Heart left ventricle (tissue), 16 donors: ENCODE measurements around the gene DCAKD. TPM values are rescaled to one million over a fixed set of nuclear protein-coding genes. Genes with fewer than 3 reads are reported as not detected.
"Not testable (repeated sequence)": the region's sequence is repeated elsewhere in the genome, so short reads cannot be mapped to it uniquely, and the experiment has no call there.

Source experiments
- ATAC-seq, 4 donors: fragments of 200-7000 bp; cut with Tn5 transposase; one replicate each; pipeline ENCODE4 v1.9.1; 2020 to 2022; ENCODE audit warnings: moderate library complexity in 4 of 4, mild to moderate bottlenecking in 3 of 4, moderate number of reproducible peaks in 1 of 4
- DNase-seq, 5 donors: peaks; one replicate each; pipeline ENCODE4 v3.0.0-alpha.2; 2020
- H3K27ac ChIP-seq, 12 donors: fragments of 200-600 bp; sonication (generic) in 4 of 12; one replicate each; pipeline versions ENCODE4 v1.5.0 to v1.8.0; 2016 to 2022; ENCODE audit warnings: mild to moderate bottlenecking in 2 of 12
- H3K27me3 ChIP-seq, 9 donors: fragments of 200-600 bp; sonication (generic) in 2 of 9; one replicate each; pipeline versions ENCODE4 v1.5.1 to v1.8.0; 2016 to 2022; ENCODE audit warnings: mild to moderate bottlenecking in 3 of 9
- H3K36me3 ChIP-seq, 9 donors: fragments of 200-600 bp; sonication (generic) in 2 of 9; one replicate each; pipeline versions ENCODE4 v1.5.0 to v1.8.0; 2018 to 2022; ENCODE audit warnings: mild to moderate bottlenecking in 2 of 9
- H3K4me1 ChIP-seq, 12 donors: fragments of 200-600 bp; sonication (generic) in 4 of 12; one replicate each; pipeline versions ENCODE4 v1.5.0 to v1.8.0; 2016 to 2022; ENCODE audit warnings: mild to moderate bottlenecking in 3 of 12
- H3K4me3 ChIP-seq, 12 donors: fragments of 200-600 bp; sonication (generic) in 4 of 12; one replicate each; pipeline versions ENCODE4 v1.5.0 to v1.8.0; 2017 to 2022; ENCODE audit warnings: mild to moderate bottlenecking in 9 of 12, moderate library complexity in 4 of 12
- H3K9me3 ChIP-seq, 12 donors: fragments of 200-600 bp; sonication (generic) in 4 of 12; one replicate each; pipeline versions ENCODE4 v1.5.0 to v1.8.0; 2016 to 2022; ENCODE audit warnings: mild to moderate bottlenecking in 1 of 12
- POLR2A ChIP-seq, 2 donors: fragments of 450-650 bp; IDR thresholded peaks; one replicate each; pipeline ENCODE4 v1.6.1; 2017; ENCODE audit warnings: antibody characterized with exemption in 2 of 2, mild to moderate bottlenecking in 2 of 2, moderate library complexity in 2 of 2
- WGBS, 4 donors: extraction: QIAGEN DNeasy Blood & Tissue Kit in 2 of 4; methylation state at CpG; one replicate each; pipeline versions ENCODE4 v1.1.5 to v1.1.7; 2013 to 2018; 5-methylcytosine and 5-hydroxymethylcytosine counted together
- intact Hi-C, 10 donors: fragments of 100-400 bp; cut with DNase I; formaldehyde crosslinking; loops; one replicate each; pipeline versions ENCODE4 v1.11.1 to v1.14.2; 2022
- polyA plus RNA-seq, 2 donors: library from polyadenylated mRNA; stranded (reverse); fragments of 200-250 nt; gene quantifications; one replicate each; pipeline ENCODE4 v1.2.3, GENCODE V29; 2013
- total RNA-seq, 9 donors: library from RNA; depleted of rRNA in 2 of 9; stranded (reverse); fragments of >200 nt in 2 of 9; fragmentation: NEBNext Ultra II Directional in 3 of 9; extraction: Animal tissue kit (Norgen Biotek cat#: 25700) in 3 of 9; gene quantifications; one replicate each; pipeline versions ENCODE4 v1.1.0 to v1.2.4, GENCODE V29; 2016 to 2023
- TF ChIP-seq, protein P1 (sequence below), 12 donors: fragments of 200-600 bp; sonication (generic) in 4 of 12; IDR thresholded peaks; one replicate each; pipeline versions ENCODE4 v1.5.0 to v1.8.0; 2018 to 2022; ENCODE audit warnings: antibody characterized with exemption in 12 of 12, mild to moderate bottlenecking in 5 of 12
- donor health status: ischemic (EF 13 %, LVEDD 7.1; RV severe dilation, severe dysfunction).
- donor health status: healthy with polysubstance abuse.
- donor health status: DM: no; HTN: yes; CAD: no.
- donor health status: DM: no; HTN: no; CAD: no.
- donor health status: ischemic (EF 25% LVEDD 6.9; RV normal size, moderate dysfunction).
- donor health status: ischemic (EF 25% LVEDD 5.7; RV mildly dilated, moderate dysfunction).
- donor health status: healthy.
- donor health status: DM: yes; HTN: yes; CAD: no.
- donor health status: ischemic (EF 35%, LVEDD 5.7; RV mildly dilated, moderate dysfunction).
- donor health status: nonischemic (EF 11% LVEDD 7.7; RV severe dilation, severe dysfunction).
- donor health status: DM: yes; HTN: yes; CAD: no.
- donor health status: PGD.
- donor health status: ischemic (EF 29% LVEDD 5.4; RV normal size, mild dysfunction).
- donor health status: nonischemic (EF 23%, LVEDD 6.1; RV moderate dilation, normal function).

DCAKD gene
- total and polyA plus RNA-seq, 11 donors: 15.3 to 60.9 (median 32.4) TPM

DNA sequence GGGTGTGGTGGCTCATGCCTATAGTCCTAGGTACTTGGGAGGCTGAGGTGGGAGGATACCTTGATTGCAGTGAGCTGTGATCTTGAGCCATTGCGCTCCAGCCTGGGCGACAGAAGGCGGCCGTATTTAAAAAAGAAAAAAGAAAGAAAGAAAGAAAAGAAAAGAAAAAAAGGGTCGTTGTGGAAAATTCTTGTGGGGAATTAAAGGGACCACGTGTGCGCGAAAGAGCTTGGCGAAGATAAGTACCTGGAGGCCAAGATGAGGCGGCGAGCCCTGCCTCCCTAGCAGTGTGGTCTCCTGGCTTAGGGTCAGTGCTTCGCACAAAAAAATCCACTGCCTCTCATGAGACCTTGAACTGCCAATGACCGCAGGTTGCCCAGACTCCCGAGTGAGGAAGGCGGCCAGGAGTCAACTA, 9.0 kb upstream of the DCAKD start:
- intact Hi-C loops: loop anchor here in 2 of 10 donors (1.0 to 5.0 kb wide), 4 partner anchors 8 to 72 kb away; partner anchors contain the start of gene PLCD3 (in 2 of the 2)
- 12 to 18% (median 12%) methylated on average over 15 of the region's 15 CpGs for WGBS, 4 donors

DNA sequence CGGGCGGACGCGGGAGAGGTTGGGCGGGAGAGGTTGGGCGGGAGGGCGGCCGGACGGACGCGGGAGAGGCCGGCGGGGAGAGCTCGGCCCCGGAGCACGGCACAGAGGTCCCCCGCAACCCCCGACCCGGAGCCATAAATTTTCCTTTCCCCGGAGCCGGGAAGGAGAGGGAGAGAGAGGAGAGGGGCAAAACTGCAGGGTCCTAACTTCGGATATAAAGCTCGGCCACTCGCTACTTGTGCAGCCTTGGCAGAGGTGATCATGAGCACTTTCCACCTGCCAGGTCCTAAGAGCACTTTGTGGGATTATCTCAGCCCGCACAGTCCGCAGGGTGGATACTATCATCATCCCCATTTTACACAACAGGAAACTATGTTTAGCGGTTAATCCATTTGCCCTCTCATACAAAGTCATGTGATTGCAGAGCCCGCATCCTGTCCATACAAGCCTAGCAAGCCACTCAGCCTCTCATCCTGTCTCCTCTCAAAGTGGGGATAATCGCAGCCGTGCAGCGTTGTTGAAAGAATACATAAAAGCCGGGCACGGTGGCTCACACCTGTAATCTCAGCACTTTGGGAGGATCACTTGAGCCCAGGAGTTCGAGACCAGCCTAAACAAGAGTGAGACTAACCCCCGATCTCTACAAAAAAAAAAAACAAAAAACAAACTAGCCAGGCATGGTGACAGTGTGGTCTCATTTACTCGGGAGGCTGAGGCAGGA, 780 bp upstream of the DCAKD start:
- Histone ChIP-seq H3K4me1 (peaks cover 0 to 27% (median 13%) of the 10 kb centered on the region in 12 donors), H3K27ac (peak overlapping the region; percentile 60 to 92 (median 86)), H3K36me3 (no peaks in the 10 kb centered on the region), H3K4me3 (peak overlapping the region; percentile 30 to 71 (median 62)), H3K27me3 (no peaks in the 10 kb centered on the region), H3K9me3 (no peaks in the 10 kb centered on the region)
- peak in 4 of 5 donors; percentile 38 to 63 (median 60) for DNase-seq
- ATAC-seq: peak in 2 of 4 donors; percentile 7 to 44
- TF ChIP-seq, protein P1, sequence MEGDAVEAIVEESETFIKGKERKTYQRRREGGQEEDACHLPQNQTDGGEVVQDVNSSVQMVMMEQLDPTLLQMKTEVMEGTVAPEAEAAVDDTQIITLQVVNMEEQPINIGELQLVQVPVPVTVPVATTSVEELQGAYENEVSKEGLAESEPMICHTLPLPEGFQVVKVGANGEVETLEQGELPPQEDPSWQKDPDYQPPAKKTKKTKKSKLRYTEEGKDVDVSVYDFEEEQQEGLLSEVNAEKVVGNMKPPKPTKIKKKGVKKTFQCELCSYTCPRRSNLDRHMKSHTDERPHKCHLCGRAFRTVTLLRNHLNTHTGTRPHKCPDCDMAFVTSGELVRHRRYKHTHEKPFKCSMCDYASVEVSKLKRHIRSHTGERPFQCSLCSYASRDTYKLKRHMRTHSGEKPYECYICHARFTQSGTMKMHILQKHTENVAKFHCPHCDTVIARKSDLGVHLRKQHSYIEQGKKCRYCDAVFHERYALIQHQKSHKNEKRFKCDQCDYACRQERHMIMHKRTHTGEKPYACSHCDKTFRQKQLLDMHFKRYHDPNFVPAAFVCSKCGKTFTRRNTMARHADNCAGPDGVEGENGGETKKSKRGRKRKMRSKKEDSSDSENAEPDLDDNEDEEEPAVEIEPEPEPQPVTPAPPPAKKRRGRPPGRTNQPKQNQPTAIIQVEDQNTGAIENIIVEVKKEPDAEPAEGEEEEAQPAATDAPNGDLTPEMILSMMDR (IDR thresholded peaks at IDR 0.05): no peak
- TF ChIP-seq POLR2A (IDR thresholded peaks at IDR 0.05): peak; percentile 38 to 83
- intact Hi-C loops: loop anchor here in 3 of 10 donors (1.0 to 10.0 kb wide), 3 partner anchors 8 to 83 kb away; partner anchors contain the start of genes ACBD4 (in 1 of the 3) and PLCD3 (in 1 of the 3)
- WGBS, 4 donors: 12 to 32% (median 21%) methylated on average over 16 to 36 of the region's 36 CpGs

More for the DNA sequence above, 9.0 kb upstream of the DCAKD start:
- Histone ChIP-seq H3K27me3 (no peaks in the 10 kb centered on the region), H3K4me3 (peak overlapping the region; percentile 37 to 94 (median 78)), H3K9me3 (no peaks in the 10 kb centered on the region), H3K36me3 (no peaks in the 10 kb centered on the region), H3K27ac (peak overlapping the region; percentile 68 to 95 (median 86)), H3K4me1 (peaks cover 2 to 54% (median 41%) of the 10 kb centered on the region in 12 donors)
- TF ChIP-seq POLR2A (IDR thresholded peaks at IDR 0.05): no peak
- TF ChIP-seq, protein P1 (IDR thresholded peaks at IDR 0.05): no peak
- ATAC-seq (peak in 1 of 4 donors; percentile 2), DNase-seq (no peak)

DNA sequence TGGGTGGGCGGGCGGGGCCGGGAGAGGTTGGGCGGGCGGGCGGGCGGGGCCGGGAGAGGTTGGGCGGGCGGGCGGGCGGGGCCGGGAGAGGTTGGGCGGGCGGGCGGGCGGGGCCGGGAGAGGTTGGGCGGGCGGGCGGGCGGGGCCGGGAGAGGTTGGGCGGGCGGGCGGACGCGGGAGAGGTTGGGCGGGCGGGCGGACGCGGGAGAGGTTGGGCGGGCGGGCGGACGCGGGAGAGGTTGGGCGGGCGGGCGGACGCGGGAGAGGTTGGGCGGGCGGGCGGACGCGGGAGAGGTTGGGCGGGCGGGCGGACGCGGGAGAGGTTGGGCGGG, 254 bp upstream of the DCAKD start:
- DNase-seq, H3K9me3 ChIP-seq, ATAC-seq, H3K36me3 ChIP-seq, H3K27me3 ChIP-seq: not testable (repeated sequence)
- intact Hi-C loops: loop anchor here in 3 of 10 donors (1.0 to 10.0 kb wide), 3 partner anchors 9 to 83 kb away; partner anchors contain the start of genes ACBD4 (in 1 of the 3) and PLCD3 (in 1 of the 3)
- Histone ChIP-seq H3K4me3 (peak overlapping the region in 10 of 12 donors; percentile 56 to 78 (median 66)), H3K27ac (peak overlapping the region in 10 of 12 donors; percentile 60 to 92 (median 86)), H3K4me1 (peaks cover 0 to 27% (median 13%) of the 10 kb centered on the region in 12 donors)
- WGBS, 4 donors: 0 to 4% methylated on average over 4 to 5 of the region's 54 CpGs; no CpG with 5 or more reads in 2 of the 4 donors

DNA sequence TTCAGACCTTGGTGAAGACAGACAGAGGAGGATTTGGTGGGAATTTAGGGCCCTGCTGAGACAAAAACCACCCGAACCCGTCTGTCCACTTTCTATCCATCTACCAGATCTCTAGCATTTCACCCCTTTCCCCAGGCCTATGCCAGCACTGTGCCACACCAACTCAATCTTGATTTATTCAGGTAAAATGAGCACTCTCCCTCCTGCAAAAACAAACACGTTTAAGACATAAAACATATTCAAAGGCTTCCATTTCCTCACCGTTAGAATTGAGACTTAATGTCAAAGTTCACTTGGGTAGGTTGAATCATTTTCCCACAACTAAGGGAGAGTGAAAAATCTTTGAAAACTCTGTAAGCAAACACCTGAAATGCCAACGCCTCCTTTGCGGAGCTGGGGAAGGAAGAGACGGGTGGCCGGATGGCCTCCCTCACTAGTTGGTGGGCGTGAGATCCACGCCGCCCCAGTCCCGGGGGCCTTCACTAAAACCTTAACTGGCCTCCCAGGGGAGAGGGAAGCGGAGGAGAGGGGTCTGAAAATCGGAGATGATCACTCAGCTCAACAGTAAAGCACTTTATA, 862 bp downstream of the DCAKD start:
- no peaks in the 10 kb centered on the region for H3K36me3 ChIP-seq
- peak overlapping the region; percentile 89 to 97 (median 92) for H3K27ac ChIP-seq
- intact Hi-C loops: loop anchor here in 2 of 10 donors (5.0 to 10.0 kb wide), 2 partner anchors 62 to 84 kb away; partner anchors contain the start of genes ACBD4 (in 1 of the 2) and PLCD3 (in 1 of the 2)
- peak overlapping the region; percentile 58 to 89 (median 70) for H3K4me3 ChIP-seq
- TF ChIP-seq, protein P1 (IDR thresholded peaks at IDR 0.05): no peak
- TF ChIP-seq POLR2A (IDR thresholded peaks at IDR 0.05): no peak
- 5 to 8% (median 6%) methylated on average over 14 of the region's 14 CpGs for WGBS, 4 donors
- ATAC-seq (peak in 1 of 4 donors; percentile 17), DNase-seq (no peak)
- no peaks in the 10 kb centered on the region for H3K9me3 ChIP-seq
- H3K27me3 ChIP-seq: no peaks in the 10 kb centered on the region
- H3K4me1 ChIP-seq: peaks cover 0 to 27% (median 13%) of the 10 kb centered on the region in 12 donors
